IMR-90 (cell line): ENCODE data around the gene DTX1. TPM values are rescaled to one million over a fixed set of nuclear protein-coding genes. Genes with fewer than 3 reads are reported as not detected.

ENCODE experiments used
- ATAC-seq: fragments of 200-7000 bp; cut with Tn5 transposase; 2 replicates; pipeline ENCODE4 v1.9.1; 2020; ENCODE audit warnings: low read depth, mild to moderate bottlenecking, moderate library complexity
- BruUV-seq: library from RNA; stranded (reverse); fragments of 400-500 nt; replicated peaks from 2 replicates; lab custom pipeline; 2021; lab: Mats Ljungman, UMichigan
- CTCF ChIA-PET: fragments of 300-600 bp; formaldehyde crosslinking; extraction: SDS; loops from one replicate; lab custom pipeline; 2021; ENCODE audit warnings: antibody characterized with exemption; lab: Yijun Ruan, JAX
- POLR2A ChIA-PET: fragments of 300-600 bp; sonication (Branson Sonifier 250); formaldehyde crosslinking; loops from one replicate; lab custom pipeline; 2022; ENCODE audit warnings: antibody characterized with exemption; ENCODE audit not compliant: unreplicated experiment; lab: Charles Lee
- DNase-seq: peaks from one replicate; pipeline ENCODE4 v3.0.0; 2013
- H2AFZ ChIP-seq: replicated peaks from 2 replicates; pipeline ENCODE3; 2013; ENCODE audit warnings: low read length, mild to moderate bottlenecking; ENCODE audit not compliant: poor library complexity
- H2AK5ac ChIP-seq: 2 replicates; pipeline ENCODE4 v1.6.1; 2013; ENCODE audit warnings: low read depth, low read length, inconsistent platforms
- H2AK9ac ChIP-seq: replicated peaks from 2 replicates; pipeline ENCODE3; 2013; ENCODE audit warnings: mild to moderate bottlenecking, low read depth, low read length, moderate library complexity; ENCODE audit not compliant: poor library complexity
- H2BK120ac ChIP-seq: 2 replicates; pipeline ENCODE4 v1.6.1; 2013; ENCODE audit warnings: low read depth, low read length, inconsistent platforms
- H2BK15ac ChIP-seq: 3 replicates; pipeline ENCODE4 v1.6.1; 2013; ENCODE audit warnings: low read depth, low read length, inconsistent platforms
- H2BK20ac ChIP-seq: 2 replicates; pipeline ENCODE4 v1.6.1; 2013; ENCODE audit warnings: low read depth, mild to moderate bottlenecking, inconsistent platforms, low read length, moderate library complexity
- H2BK5ac ChIP-seq: 2 replicates; pipeline ENCODE4 v1.6.1; 2013; ENCODE audit warnings: mild to moderate bottlenecking, low read depth, low read length, inconsistent platforms; ENCODE audit not compliant: poor library complexity, severe bottlenecking
- H3K14ac ChIP-seq: replicated peaks from 2 replicates; pipeline ENCODE4 v1.6.1; 2013; ENCODE audit warnings: low read depth, low read length, inconsistent platforms
- H3K18ac ChIP-seq: 2 replicates; pipeline ENCODE4 v1.6.1; 2013; ENCODE audit warnings: low read depth, low read length, control low read depth
- H3K23ac ChIP-seq: 2 replicates; pipeline ENCODE4 v1.6.1; 2013; ENCODE audit warnings: low read depth, low read length, inconsistent platforms
- H3K27ac ChIP-seq: 2 replicates; pipeline ENCODE4 v1.5.1; 2013; ENCODE audit warnings: mild to moderate bottlenecking, control low read depth, low read length; ENCODE audit not compliant: insufficient read depth
- H3K27me3 ChIP-seq: 2 replicates; pipeline ENCODE4 v1.6.1; 2013; ENCODE audit warnings: low read length; ENCODE audit not compliant: control insufficient read depth, insufficient read depth
- H3K36me3 ChIP-seq: 2 replicates; pipeline ENCODE4 v1.6.1; 2013; ENCODE audit warnings: low read length, mixed read lengths; ENCODE audit not compliant: control insufficient read depth, insufficient read depth
- H3K4ac ChIP-seq: 2 replicates; pipeline ENCODE4 v1.6.1; 2013; ENCODE audit warnings: low read depth, low read length, inconsistent platforms
- H3K4me1 ChIP-seq: 2 replicates; pipeline ENCODE4 v1.6.1; 2013; ENCODE audit warnings: low read length, mixed read lengths; ENCODE audit not compliant: control insufficient read depth, insufficient read depth
- H3K4me2 ChIP-seq: 2 replicates; pipeline ENCODE4 v1.6.1; 2013; ENCODE audit warnings: low read depth, mild to moderate bottlenecking, control low read depth, low read length, moderate library complexity
- H3K4me3 ChIP-seq: 2 replicates; pipeline ENCODE4 v1.5.1; 2013; ENCODE audit warnings: low read depth, mild to moderate bottlenecking, control low read depth, low read length, moderate library complexity; ENCODE audit not compliant: insufficient read depth
- H3K56ac ChIP-seq: 2 replicates; pipeline ENCODE4 v1.6.1; 2013; ENCODE audit warnings: low read length, inconsistent platforms; ENCODE audit not compliant: insufficient read depth; ENCODE audit errors: extremely low read depth
- H3K79me1 ChIP-seq, 2 experiments: 2 replicates each; pipeline ENCODE4 v1.6.1; 2013; ENCODE audit warnings: low read length in 2 of 2, inconsistent platforms in 1 of 2, low read depth in 1 of 2
- H3K9ac ChIP-seq: 2 replicates; pipeline ENCODE4 v1.6.1; 2013; ENCODE audit warnings: low read depth, low read length, control low read depth
- H3K9me1 ChIP-seq: 2 replicates; pipeline ENCODE4 v1.6.1; 2013; ENCODE audit warnings: low read length, inconsistent platforms; ENCODE audit not compliant: insufficient read depth
- H3K9me3 ChIP-seq: 2 replicates; pipeline ENCODE4 v1.6.1; 2013; ENCODE audit warnings: low read length; ENCODE audit not compliant: control insufficient read depth, insufficient read depth
- H4K20me1 ChIP-seq: 2 replicates; pipeline ENCODE4 v1.6.1; 2013; ENCODE audit warnings: low read length, inconsistent platforms; ENCODE audit not compliant: insufficient read depth
- H4K5ac ChIP-seq: 2 replicates; pipeline ENCODE4 v1.6.1; 2013; ENCODE audit warnings: mild to moderate bottlenecking, low read depth, low read length, control low read depth
- H4K8ac ChIP-seq, 2 experiments: 2 replicates each; pipeline ENCODE4 v1.6.1; 2013; ENCODE audit warnings: low read depth in 2 of 2, low read length in 2 of 2, control low read depth in 1 of 2, inconsistent platforms in 1 of 2
- H4K91ac ChIP-seq: 2 replicates; pipeline ENCODE4 v1.6.1; 2013; ENCODE audit warnings: low read depth, low read length, inconsistent platforms; ENCODE audit not compliant: insufficient read depth
- BHLHE40 ChIP-seq: fragments of 150-350 bp; IDR thresholded peaks from 2 replicates; pipeline ENCODE4 v1.6.1; 2016; ENCODE audit warnings: mild to moderate bottlenecking, low read depth, low read length
- CEBPB ChIP-seq: IDR thresholded peaks from 2 replicates; pipeline ENCODE4 v1.6.1; 2012; ENCODE audit warnings: low read depth, low read length, improper control_type of control experiment
- CHD1 ChIP-seq: IDR thresholded peaks from 2 replicates; pipeline ENCODE4 v1.6.1; 2012; ENCODE audit warnings: low read depth, low read length, improper control_type of control experiment
- FOS ChIP-seq: fragments of 150-350 bp; IDR thresholded peaks from 2 replicates; pipeline ENCODE4 v1.6.1; 2016; ENCODE audit warnings: low read depth, low read length
- MAFK ChIP-seq: IDR thresholded peaks from 2 replicates; pipeline ENCODE4 v1.6.1; 2012; ENCODE audit warnings: low read depth, low read length, improper control_type of control experiment
- MXI1 ChIP-seq: IDR thresholded peaks from 2 replicates; pipeline ENCODE4 v1.6.1; 2012; ENCODE audit warnings: low read depth, mild to moderate bottlenecking, low read length, moderate library complexity, borderline replicate concordance
- NFE2L2 ChIP-seq: fragments of 150-350 bp; IDR thresholded peaks from 2 replicates; pipeline ENCODE4 v1.6.1; 2016; ENCODE audit warnings: low read depth, mild to moderate bottlenecking, low read length
- POLR2A ChIP-seq: IDR thresholded peaks from 2 replicates; pipeline ENCODE4 v1.6.1; 2012; ENCODE audit warnings: mild to moderate bottlenecking, low read depth, low read length
- RAD21 ChIP-seq: IDR thresholded peaks from 2 replicates; pipeline ENCODE4 v1.6.1; 2012; ENCODE audit warnings: low read length, improper control_type of control experiment
- RCOR1 ChIP-seq: IDR thresholded peaks from 2 replicates; pipeline ENCODE4 v1.6.1; 2012; ENCODE audit warnings: mild to moderate bottlenecking, low read length, improper control_type of control experiment; ENCODE audit not compliant: insufficient replicate concordance
- RFX5 ChIP-seq: IDR thresholded peaks from 2 replicates; pipeline ENCODE4 v1.8.0; 2012; ENCODE audit warnings: low read depth, mild to moderate bottlenecking, low read length, moderate library complexity
- SMC3 ChIP-seq: fragments of 150-350 bp; IDR thresholded peaks from 2 replicates; pipeline ENCODE4 v1.6.1; 2016; ENCODE audit warnings: low read depth, mild to moderate bottlenecking, antibody characterized with exemption, low read length, moderate library complexity
- WGBS, 2 experiments: methylation state at CpG; one replicate each; pipeline versions ENCODE4 v1.1.5 to v1.1.7; 2013; ENCODE audit warnings: missing lambda C conversion rate in 2 of 2; ENCODE audit not compliant: insufficient read length in 1 of 2; ENCODE audit errors: extremely low coverage in 2 of 2; 5-methylcytosine and 5-hydroxymethylcytosine counted together
- dilution Hi-C: fragments of 300-500 bp; cut with HindIII; formaldehyde crosslinking; loops from one replicate; pipeline ENCODE4 v1.14.3; 2018; ENCODE audit warnings: low sequenced_read_pairs; ENCODE audit not compliant: unreplicated experiment
- in situ Hi-C: fragments of 300-500 bp; cut with MboI; formaldehyde crosslinking; loops from 3 replicates; pipeline ENCODE4 v1.14.3; 2019; ENCODE audit warnings: low sequenced_read_pairs, inconsistent platforms, mixed read lengths
- intact Hi-C: fragments of 100-400 bp; cut with micrococcal nuclease; formaldehyde crosslinking; loops from 2 replicates; pipeline ENCODE4 v1.10.0; 2022
- polyA plus RNA-seq, 3 experiments: library from polyadenylated mRNA; depleted of rRNA; stranded (reverse); fragments of >200 nt; gene quantifications; 2 replicates each; pipeline ENCODE4 v1.2.3, GENCODE V29; 2012; ENCODE audit warnings: low replicate concordance in 1 of 3
- total RNA-seq: library from RNA; depleted of rRNA; stranded (reverse); fragments of >200 nt; gene quantifications from 2 replicates; pipeline ENCODE4 v1.2.3, GENCODE V29; 2012
- TF ChIP-seq, protein P1 (sequence below): fragments of 150-350 bp; IDR thresholded peaks from 2 replicates; pipeline ENCODE4 v1.6.1; 2017; ENCODE audit warnings: mild to moderate bottlenecking, antibody characterized with exemption, low read length, low read depth
- TF ChIP-seq, protein P2 (sequence below): conservative IDR thresholded peaks from 2 replicates; pipeline ENCODE4 v1.5.1; 2012; ENCODE audit warnings: mild to moderate bottlenecking, low read depth, low read length, improper control_type of control experiment
- TF ChIP-seq, protein P3 (sequence below): fragments of 150-350 bp; IDR thresholded peaks from 2 replicates; pipeline ENCODE4 v1.6.1; 2016; ENCODE audit warnings: low read depth, mild to moderate bottlenecking, low read length, moderate library complexity, borderline replicate concordance

Gene DTX1
- total and polyA plus RNA-seq, 2 of the 4 experiments (the other 2 are of a cell fraction): not detected

DNA sequence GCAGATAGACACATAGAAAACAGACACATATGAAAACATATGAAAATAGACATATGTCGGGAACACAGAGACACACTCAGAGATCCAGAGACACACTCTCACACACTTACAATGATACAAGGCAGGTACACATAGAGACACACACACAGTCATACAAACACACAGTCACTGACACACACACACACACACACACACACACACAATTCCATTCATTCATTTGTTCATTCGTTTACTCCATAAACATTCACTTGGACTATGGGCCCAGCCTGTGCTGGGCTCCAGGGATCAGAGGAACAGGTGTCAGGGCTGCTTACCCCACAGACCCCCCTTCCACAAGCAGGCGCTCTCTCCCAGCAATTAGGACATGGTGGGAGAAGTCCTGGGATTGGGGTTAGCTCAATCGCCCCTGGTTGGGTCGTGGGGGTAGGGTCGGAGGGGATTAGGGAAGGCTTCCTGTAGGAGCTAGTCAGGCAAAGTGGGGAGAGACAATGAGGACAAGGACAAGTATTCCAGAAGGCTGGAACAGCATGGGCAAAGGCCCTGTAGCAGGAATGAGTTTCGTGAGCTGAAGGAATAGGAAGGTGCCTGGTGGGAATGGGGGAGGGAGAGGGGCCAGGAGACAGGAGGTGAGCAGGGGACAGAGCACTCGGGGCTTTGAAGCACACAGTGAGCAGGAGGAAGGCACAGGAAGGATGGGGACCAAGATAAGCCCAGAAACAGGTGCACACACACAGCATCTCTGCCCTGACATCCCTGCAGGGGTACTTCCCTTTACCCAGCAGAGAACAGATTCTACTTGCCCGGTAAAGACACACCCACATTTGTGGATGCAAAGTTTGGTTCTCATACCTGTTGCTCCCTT lies 72.5 kb downstream of the DTX1 start:
- Histone ChIP-seq H3K36me3 (no peaks in the 10 kb centered on the region), H4K91ac (no peak overlapping the region), H4K8ac (no peak overlapping the region), H3K4me2 (no peak overlapping the region), H3K56ac (no peak overlapping the region), H2BK120ac (no peak overlapping the region), H3K9me1 (no peaks in the 10 kb centered on the region), H2AFZ (no peak overlapping the region), H3K27me3 (peaks cover 3% of the 10 kb centered on the region), H3K4ac (no peak overlapping the region), H4K20me1 (no peaks in the 10 kb centered on the region), H2BK5ac (no peak overlapping the region), H3K14ac (no peak overlapping the region), H3K9me3 (no peaks in the 10 kb centered on the region), H2AK5ac (no peak overlapping the region), H3K9ac (no peak overlapping the region), H3K18ac (no peak overlapping the region), H2AK9ac (no peak overlapping the region), H3K23ac (no peak overlapping the region), H3K27ac (no peak overlapping the region), H3K4me3 (no peak overlapping the region), H3K4me1 (no peaks in the 10 kb centered on the region), H4K5ac (no peak overlapping the region), H3K79me1 (no peaks in the 10 kb centered on the region), H2BK20ac (no peak overlapping the region), H2BK15ac (no peak overlapping the region)
- dilution Hi-C loops: no loop called here
- ATAC-seq (no peak), DNase-seq (no peak)
- no TSS peak for BruUV-seq
- intact Hi-C loops: no loop called here
- ChIA-PET POLR2A (no interaction called here), CTCF (no interaction called here)
- WGBS, 2 experiments: 7% methylated on average over 2 of the region's 9 CpGs; no CpG with 5 or more reads in 1 of the 2 experiments
- in situ Hi-C loops: no loop called here
- TF ChIP-seq FOS (no peak), RAD21 (no peak), CEBPB (no peak), RFX5 (no peak), POLR2A (no peak), CHD1 (no peak), NFE2L2 (no peak), BHLHE40 (no peak), MXI1 (no peak), MAFK (no peak), SMC3 (no peak), RCOR1 (no peak)
- TF ChIP-seq, protein P1, sequence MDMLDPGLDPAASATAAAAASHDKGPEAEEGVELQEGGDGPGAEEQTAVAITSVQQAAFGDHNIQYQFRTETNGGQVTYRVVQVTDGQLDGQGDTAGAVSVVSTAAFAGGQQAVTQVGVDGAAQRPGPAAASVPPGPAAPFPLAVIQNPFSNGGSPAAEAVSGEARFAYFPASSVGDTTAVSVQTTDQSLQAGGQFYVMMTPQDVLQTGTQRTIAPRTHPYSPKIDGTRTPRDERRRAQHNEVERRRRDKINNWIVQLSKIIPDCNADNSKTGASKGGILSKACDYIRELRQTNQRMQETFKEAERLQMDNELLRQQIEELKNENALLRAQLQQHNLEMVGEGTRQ: no peak
- TF ChIP-seq, protein P2, sequence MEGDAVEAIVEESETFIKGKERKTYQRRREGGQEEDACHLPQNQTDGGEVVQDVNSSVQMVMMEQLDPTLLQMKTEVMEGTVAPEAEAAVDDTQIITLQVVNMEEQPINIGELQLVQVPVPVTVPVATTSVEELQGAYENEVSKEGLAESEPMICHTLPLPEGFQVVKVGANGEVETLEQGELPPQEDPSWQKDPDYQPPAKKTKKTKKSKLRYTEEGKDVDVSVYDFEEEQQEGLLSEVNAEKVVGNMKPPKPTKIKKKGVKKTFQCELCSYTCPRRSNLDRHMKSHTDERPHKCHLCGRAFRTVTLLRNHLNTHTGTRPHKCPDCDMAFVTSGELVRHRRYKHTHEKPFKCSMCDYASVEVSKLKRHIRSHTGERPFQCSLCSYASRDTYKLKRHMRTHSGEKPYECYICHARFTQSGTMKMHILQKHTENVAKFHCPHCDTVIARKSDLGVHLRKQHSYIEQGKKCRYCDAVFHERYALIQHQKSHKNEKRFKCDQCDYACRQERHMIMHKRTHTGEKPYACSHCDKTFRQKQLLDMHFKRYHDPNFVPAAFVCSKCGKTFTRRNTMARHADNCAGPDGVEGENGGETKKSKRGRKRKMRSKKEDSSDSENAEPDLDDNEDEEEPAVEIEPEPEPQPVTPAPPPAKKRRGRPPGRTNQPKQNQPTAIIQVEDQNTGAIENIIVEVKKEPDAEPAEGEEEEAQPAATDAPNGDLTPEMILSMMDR: no peak
- TF ChIP-seq, protein P3, sequence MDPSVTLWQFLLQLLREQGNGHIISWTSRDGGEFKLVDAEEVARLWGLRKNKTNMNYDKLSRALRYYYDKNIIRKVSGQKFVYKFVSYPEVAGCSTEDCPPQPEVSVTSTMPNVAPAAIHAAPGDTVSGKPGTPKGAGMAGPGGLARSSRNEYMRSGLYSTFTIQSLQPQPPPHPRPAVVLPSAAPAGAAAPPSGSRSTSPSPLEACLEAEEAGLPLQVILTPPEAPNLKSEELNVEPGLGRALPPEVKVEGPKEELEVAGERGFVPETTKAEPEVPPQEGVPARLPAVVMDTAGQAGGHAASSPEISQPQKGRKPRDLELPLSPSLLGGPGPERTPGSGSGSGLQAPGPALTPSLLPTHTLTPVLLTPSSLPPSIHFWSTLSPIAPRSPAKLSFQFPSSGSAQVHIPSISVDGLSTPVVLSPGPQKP: no peak
